Adipose tissue (tissue), 3 donors: ENCODE measurements around the gene HERC2. TPM values are rescaled to one million over a fixed set of nuclear protein-coding genes. Genes with fewer than 3 reads are reported as not detected.
"Not testable (repeated sequence)": the region's sequence is repeated elsewhere in the genome, so short reads cannot be mapped to it uniquely, and the experiment has no call there.

Experiments
- H3K27ac ChIP-seq: one replicate; pipeline ENCODE4 v1.5.1; 2013; ENCODE audit warnings: low read depth, low read length
- WGBS, 3 donors: extraction: QIAGEN DNeasy Blood & Tissue Kit; methylation state at CpG; one replicate each; pipeline ENCODE4 v1.1.7; 2013; 5-methylcytosine and 5-hydroxymethylcytosine counted together
- polyA plus RNA-seq, 3 donors: library from polyadenylated mRNA; stranded (reverse); fragments of 200-250 nt; gene quantifications; one replicate each; pipeline ENCODE4 v1.2.3, GENCODE V29; 2013
- donor health status: healthy with polysubstance abuse.
- donor health status: Bipolar disorder and iron deficiency.
- donor health status: healthy.

HERC2 gene
- polyA plus RNA-seq, 3 donors, result 15.5 to 36.7 (median 27.5) TPM

DNA sequence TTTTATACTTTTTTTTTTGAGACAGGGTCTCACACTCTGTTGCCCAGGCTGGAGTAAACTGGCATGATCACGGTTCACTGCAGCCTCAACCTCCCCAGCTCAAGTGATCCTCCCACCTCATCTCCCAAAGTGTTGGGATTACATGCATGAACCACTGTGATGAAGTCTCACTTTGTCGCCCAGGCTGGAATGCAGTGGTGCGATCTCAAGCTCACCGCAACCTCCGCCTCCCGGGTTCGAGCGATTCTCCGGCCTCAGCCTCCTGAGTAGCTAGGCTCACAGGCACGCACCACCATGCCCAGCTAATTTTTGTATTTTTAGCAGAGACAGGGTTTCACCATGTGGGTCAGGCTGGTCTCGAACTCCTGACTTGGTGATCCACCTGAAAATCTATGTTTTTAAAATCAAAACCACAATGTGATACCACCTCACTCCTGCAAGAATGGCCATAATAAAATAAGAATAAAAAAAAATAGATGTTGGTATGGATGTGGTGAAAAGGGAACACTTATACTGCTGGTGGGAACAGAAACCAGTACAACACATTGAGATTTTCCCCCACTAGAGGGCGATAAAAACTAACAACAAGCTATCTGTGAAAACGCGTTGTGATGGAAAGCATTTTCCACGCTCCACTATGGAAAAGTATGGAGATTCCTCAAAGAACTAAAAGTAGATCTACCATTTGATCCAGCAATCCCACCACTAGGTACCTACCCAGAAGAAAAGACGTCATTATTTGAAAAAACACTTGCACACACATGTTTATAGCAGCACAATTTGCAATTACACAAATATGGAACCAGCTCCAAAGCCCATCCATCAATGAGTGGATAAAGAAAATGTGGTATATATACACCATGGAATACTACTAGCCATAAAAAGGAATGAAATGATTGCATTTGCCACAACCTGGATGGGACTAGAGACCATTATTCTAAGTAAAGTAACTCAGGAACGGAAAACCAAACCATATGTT is 196.0 kb downstream of the HERC2 start:
- H3K27ac ChIP-seq, result no peak overlapping the region
- WGBS, 3 donors, result 68 to 71% (median 68%) methylated on average over 17 of the region's 17 CpGs

DNA sequence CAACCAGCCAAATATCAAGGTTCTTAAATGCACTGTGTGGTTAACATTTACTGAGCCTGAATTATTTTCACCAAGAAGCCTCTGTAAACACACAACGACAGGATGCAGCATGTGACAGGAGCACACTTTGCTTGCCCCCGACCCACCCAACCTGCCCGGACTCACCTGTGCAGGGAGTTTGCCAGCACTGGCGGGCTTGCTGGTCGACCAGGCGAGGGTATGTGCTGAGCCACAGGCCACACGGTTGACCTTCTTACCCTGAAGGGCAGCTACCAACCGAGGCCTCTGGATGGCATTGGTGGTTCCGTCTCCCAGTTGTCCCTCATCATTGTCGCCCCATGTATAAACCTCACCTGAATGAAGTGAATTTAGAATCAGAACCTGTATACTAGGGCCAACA is 197.1 kb downstream of the HERC2 start:
- WGBS, 3 donors, result 92 to 95% (median 93%) methylated on average over 10 of the region's 10 CpGs
- no peak overlapping the region for H3K27ac ChIP-seq

DNA sequence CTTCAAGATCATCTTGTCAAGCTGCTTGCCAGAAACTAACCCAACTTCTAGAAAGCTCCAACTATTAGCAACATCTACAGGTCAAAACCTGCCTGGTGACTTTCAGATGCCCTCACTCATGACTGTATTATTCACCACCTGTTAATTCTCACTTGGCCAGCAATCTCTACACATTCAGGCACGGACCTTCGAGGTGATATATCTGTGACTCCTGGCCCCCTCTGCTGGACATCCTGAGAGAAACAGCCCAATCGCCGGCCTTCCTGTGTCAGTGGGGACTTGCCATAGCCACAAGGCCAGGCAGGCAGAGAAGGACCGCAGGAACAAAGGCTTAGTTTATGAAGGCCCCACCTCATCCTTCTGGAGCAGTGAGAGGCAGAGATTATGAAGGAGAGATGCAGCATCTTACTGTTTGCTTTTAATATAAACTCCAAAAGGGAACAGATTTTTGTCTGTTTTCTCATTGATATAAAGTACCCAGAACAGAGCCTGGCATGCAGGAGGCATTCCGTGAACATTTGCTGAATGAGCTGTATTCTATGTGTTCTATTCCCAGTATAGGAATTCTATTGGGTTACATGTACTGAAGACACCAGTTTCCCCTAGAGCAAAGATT is 198.5 kb downstream of the HERC2 start:
- WGBS, 3 donors, result 23 to 37% (median 35%) methylated on average over 6 of the region's 6 CpGs

DNA sequence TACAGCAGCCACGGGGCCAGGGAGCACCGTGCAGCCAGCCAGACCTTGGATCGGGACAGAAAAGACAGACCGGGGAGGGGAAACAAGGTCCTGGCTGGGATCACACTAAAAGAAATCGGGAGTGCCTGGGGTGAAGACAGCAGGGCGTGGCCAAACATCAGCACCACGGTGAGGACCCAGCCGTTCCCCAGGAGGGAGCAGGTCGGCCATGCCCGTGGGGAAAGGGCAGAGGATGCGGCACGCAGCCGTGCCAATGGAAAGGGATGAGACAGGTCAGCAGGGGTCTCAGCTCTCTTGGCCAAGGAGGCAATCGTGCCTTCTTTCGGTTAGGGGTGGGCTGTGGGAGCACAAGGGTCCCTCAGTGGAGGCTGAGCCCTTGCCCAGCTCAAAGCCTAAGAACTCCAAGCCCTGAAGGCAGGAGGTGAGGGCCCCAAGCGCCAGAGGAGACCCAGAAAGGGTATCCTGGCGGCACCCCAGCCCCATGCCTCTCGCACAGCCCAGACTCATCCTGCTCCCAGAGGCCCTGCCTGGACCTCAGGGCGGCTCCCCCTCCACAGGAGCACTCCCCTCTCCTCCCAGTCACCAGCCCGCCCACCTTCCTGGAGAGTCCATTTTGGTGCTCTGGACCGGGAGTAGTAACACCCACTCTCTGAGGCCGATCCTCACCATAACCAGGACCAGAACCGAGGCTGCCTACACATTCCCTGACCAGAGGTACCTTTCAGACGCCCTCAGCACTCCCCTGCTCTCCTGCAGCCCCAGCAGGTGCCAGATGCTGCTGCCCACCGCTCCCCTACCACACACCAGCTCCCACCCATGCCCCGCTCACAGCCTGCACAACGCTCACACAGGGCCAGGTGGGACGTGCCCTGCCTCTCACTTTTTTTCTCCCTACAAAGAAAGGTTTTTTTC is 199.7 kb downstream of the HERC2 start:
- 89 to 92% (median 90%) methylated on average over 27 to 28 of the region's 28 CpGs for WGBS, 3 donors
- no peak overlapping the region for H3K27ac ChIP-seq

More for the DNA sequence above, 198.5 kb downstream of the HERC2 start:
- H3K27ac ChIP-seq, result no peak overlapping the region

DNA sequence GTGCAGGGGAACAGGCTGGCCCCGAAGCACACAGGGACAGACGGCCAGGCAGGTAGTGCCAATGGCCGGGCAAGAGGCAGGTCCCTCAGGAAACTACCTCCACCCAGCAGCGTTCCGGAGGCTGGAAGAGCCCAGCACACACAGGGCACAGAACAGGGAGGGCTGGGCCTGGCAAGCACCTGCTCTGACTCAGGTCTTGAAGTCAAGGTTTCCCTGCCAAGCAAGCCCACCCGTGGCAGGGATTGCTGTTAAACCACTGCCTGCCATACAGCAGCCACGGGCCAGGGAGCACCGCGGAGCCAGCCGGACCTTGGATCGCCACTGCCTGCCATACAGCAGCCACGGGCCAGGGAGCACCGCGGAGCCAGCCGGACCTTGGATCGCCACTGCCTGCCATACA is 200.4 kb downstream of the HERC2 start:
- not testable (repeated sequence) for H3K27ac ChIP-seq
- WGBS, 3 donors, result 92 to 97% (median 94%) methylated on average over 9 to 11 of the region's 16 CpGs

DNA sequence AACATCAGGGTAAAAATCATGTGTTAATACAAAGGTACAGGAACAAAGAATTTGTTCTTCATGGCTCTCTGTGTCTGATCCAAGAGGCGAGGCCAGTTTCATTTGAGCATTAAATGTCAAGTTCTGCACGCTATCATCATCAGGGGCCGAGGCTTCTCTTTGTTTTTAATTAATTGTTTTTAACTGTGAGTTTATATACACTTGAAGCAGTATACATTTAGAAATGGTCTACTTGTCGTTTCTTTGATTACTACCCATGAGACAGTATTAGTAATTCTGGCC is 201.7 kb downstream of the HERC2 start:
- 89 to 96% (median 89%) methylated on average over 4 of the region's 4 CpGs for WGBS, 3 donors
- no peak overlapping the region for H3K27ac ChIP-seq

DNA sequence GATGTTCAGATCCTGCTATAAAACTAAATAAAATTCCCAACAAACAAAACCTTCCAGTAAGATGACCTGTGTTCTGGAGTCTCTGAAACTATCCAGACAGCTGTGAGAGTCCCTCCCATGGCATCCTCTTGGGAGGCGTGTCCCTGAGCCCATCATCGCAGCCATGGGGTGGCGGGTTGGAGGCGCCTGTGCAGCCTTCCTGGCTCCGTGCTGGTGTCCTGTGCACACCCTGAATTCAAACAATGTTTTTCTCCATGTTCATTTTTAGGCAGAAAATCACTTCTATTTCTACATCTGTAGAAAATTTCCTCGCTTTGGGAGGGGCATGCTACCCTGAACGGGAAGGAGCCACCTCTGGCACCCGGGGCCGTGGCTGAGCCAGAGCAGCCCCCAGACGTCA is 203.4 kb downstream of the HERC2 start:
- 92 to 95% (median 94%) methylated on average over 10 of the region's 10 CpGs for WGBS, 3 donors
- no peak overlapping the region for H3K27ac ChIP-seq

DNA sequence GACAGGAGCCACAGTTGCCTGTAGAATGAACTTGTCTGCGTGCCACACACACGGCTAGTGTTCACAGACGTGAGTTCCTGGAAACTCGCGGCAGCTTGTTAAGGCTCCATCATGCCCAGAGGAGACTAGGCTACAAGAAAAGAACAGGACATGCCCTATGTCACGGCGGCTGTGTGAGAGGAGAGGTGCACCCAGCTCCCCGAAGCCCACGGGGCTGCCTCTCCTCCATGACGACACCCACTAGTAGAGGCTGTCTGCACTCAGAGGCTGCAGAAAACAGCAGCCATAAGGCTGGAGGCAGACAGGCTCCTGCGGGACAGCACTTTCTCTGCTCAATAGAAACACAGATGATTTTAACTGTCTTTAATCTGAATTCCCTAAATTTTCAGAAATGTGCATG is 203.9 kb downstream of the HERC2 start:
- 91 to 93% (median 92%) methylated on average over 11 of the region's 11 CpGs for WGBS, 3 donors

DNA sequence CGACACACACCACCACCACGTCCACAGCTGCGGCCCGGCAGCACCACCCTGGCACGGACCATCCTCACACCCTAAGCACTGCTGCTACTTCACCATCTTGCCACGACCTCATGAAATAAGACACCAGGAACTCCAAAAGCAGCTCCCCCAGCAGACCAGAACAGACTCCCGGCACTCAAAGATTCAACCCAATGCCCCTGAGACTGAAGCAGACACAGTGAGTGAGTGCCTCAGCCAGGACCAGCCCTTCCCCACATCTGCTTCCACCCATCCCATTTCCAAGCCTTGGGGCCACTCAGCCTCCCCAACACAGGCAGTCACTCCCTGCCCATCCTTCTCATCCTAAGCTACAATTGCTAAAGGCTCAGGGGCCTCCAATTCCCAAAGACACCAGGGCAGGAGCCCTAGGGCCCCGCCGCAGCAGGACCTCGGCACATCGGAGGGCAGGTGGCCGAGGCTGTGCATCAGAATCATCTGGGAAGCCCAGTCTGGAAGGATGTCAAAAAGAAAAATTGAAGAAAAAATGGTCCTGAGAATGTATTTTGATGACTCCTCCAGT is 204.5 kb downstream of the HERC2 start:
- no peak overlapping the region for H3K27ac ChIP-seq
- WGBS, 3 donors, result 96 to 97% (median 97%) methylated on average over 12 of the region's 12 CpGs

More for the DNA sequence above, 203.9 kb downstream of the HERC2 start:
- no peak overlapping the region for H3K27ac ChIP-seq

DNA sequence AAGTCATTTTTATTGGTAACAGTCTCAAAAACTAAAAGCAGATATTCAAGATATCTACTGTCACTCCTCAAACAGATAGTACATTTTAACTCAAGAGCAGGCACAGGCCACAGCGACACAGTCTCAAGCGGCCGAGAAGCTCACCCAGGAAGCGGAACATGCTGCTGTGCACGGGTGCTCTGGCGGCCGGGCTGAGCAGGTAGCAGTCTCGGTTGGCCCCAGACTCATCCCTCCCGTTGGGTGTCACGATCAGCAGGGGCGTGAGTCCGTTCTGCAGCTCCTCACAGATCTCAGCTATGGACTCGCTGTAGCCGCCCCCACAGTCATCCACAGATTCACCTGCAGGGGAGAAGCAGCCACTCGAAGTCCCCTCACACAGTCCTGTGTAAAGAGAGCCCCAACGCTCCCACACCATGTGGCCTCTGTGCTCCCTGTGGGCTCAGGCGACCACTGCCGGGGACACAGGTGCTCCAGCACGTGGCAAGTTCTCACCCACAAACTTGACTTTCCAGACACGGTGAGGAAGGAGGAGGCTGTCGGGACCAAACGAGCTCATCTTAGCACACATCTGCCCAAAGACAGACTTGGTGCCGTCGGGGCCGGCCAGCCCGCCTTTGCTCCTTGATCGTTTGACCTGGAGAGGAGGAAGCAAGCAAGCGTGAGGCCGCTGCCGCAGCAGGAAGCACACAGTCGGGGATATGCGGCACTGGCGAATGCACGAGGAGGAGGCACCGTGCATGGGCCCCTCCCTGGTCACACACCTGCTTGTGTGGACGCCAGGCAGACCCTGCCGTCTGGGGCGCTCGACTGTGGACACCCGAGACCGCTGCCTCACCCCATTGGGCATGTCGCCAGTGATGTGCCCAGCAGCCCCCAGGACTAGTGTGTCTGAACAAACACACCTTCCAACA is 205.2 kb downstream of the HERC2 start:
- 92 to 93% (median 92%) methylated on average over 42 of the region's 42 CpGs for WGBS, 3 donors
- H3K27ac ChIP-seq, result no peak overlapping the region

DNA sequence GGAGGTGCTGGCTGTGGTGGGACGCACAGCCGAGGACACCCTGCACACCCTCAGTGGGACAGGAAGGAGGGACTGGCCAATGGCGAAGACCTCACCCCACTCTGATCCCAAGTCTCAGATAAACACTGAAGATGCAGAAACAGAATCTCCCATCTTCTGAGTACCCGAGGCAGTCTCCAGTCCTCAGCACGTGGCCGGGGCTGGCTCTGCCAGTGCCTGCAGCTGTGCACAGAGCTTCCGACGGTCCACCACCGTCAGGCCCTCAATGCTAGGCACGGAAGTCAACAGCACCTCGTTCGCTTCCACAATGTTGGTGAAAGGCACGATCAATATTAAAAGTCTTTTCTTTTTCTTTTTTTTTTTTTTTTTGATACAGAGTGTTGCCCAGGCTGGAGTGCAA is 206.1 kb downstream of the HERC2 start:
- no peak overlapping the region for H3K27ac ChIP-seq
- WGBS, 3 donors, result 88 to 90% (median 89%) methylated on average over 13 of the region's 13 CpGs

DNA sequence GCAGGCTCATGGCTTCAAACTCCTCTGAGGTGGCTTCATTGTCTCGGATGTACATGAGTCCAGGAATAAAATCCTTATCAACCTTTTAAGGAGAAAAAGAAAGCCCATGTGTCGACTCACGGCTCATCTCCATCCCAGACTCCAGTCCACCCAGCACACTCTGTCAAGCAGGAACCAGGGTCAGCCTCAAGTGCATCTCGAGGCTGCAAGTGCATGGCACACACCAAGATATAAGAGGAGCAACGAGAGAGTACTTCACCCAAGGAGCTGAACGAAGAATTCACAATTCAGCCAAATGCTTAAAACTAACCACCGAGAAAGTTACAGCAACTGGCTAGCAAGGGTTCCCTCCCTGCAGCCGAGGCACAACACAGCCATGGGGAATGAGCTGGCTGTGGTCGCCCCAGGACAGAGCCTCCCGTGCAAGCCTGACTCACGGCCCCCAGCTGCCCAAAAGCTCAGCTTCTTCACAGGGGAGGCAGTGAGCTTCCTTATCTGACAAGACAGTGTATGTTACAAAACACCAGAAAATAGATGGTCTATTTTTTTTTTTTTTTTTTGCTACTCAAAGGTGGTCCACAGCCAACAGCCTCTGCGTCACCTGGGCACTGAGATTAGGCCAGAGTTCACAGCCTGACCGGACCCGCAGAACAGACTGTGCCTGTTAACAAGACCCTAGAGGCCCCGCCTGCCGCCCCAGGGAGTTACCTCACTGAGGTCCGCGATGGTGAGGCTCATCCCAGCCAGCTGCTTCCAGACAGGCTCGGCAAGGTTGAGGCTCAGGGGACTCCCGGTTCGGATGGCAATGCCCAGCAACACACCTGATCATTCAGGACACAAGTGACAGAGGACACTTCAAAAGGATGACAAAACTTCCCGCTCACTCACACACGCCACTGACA is 207.0 kb downstream of the HERC2 start:
- 90 to 95% (median 90%) methylated on average over 23 of the region's 23 CpGs for WGBS, 3 donors
- no peak overlapping the region for H3K27ac ChIP-seq

DNA sequence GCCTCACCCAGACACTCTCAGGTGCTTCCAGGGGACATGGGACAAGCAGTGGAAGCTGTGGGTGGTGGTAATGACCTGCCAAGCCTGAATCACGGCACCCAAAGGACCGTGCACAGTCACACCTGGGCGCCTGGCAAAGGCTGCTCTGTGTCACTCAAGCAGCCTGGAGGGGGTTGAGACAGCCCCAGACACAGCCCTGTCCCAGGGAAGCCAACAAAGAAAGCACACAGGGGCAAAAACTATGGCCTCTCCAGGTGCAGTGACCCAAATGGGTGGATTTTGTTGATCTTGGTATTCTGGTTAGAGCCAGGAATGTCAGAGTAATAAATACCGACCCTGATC is 207.9 kb downstream of the HERC2 start:
- WGBS, 3 donors, result 72 to 98% (median 96%) methylated on average over 4 of the region's 4 CpGs
- no peak overlapping the region for H3K27ac ChIP-seq

DNA sequence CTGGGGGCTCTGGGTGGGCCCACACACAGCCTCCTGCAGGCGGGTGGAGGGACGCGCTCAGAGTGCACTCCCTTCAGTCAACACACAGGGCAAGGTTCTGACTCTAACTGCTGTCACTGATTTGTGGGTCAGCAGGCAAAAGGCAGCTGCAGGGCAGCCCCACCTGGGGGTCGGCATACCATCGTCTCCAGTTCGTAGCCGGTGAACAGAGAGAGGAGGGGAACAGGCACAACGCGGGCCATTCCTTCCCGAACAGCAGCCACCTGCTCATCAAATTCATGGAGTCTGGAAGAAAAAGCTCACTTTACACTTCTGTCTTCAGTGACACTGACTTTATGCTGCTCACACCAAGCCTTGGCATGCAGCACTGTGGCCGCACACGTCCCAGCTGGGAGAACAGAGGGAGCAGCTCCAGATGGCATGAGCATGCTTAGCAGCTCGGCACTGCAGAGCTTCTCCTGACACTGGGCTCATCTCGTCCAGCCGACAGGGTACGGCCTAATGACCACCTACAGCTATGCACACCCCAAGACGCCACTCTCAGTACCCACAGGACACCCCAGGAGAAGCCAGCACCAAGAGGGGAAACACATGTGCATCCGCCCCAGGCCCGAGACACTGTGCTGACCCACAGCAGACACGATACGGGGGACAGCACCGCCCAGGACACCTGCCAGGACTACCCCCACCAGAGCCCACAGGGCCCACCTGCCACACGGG is 208.4 kb downstream of the HERC2 start:
- 96 to 97% (median 96%) methylated on average over 23 of the region's 23 CpGs for WGBS, 3 donors
- H3K27ac ChIP-seq, result no peak overlapping the region

DNA sequence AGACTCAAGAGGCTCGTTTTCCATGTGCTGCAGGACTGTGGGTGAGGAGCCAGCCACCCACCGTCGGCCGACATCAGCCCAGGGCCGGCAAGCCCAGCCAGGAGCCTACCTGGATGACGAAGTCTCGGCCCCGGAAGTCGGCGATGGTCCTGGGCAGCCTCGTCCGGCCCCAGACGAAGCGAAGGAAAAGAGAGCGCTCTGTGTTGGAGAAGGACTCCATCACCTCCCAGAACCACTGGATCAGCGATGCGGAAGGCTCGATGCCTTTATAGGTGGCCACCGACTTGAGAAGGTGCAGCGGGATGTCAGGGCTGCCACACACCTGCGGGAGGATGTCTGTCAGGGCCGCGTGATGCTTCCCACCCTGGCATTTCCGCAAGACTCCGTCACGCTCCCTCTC is 209.0 kb downstream of the HERC2 start:
- no peak overlapping the region for H3K27ac ChIP-seq
- 94 to 97% (median 97%) methylated on average over 26 of the region's 26 CpGs for WGBS, 3 donors

DNA sequence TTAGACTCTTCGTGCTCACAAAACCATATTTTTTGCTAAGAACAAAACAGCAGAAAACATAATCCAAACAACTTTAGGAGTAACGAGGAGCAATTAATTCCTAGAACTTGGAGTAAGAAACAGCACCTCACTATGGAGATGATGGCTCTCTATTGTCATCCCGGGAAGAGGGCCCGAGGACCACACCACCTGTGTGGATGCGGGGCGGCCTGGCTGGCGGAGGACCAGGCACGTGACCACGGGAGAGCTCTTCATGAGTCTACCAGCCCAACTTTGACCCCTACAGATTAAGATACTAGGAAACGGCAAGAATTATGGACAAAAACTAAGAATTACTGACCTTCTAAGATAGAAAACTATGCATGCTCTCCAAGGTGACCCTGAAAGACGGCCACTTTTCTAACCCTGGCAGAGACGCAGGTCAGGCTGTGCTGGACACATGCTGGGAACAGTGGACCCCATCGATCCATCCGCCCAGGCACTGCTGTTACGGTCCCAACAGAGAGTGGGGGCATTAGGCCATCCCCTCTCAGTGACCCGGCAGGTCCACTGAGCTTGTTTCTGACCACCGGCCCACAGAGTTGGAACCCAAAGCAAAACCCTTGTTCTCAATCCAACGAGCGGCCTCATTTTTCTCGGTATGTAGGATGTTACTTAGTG is 209.7 kb downstream of the HERC2 start:
- 95 to 96% (median 96%) methylated on average over 20 of the region's 20 CpGs for whole genome bisulfite sequencing, 3 donors
- H3K27ac ChIP-seq, result no peak overlapping the region
